OCI-LY1 (cell line): Measurements from ENCODE around the gene HGD.

ENCODE experiments used
- H2AFZ ChIP-seq: fragments of 200-600 bp; sonication (generic), shearing (Covaris generic); 2 replicates; pipeline ENCODE4 v1.6.0; 2014; ENCODE audit warnings: antibody characterized with exemption, mild to moderate bottlenecking, low read length
- H3F3A ChIP-seq: fragments of 200-600 bp; sonication (generic), shearing (Covaris generic); 2 replicates; pipeline ENCODE4 v1.6.0; 2014; ENCODE audit warnings: mild to moderate bottlenecking, antibody characterized with exemption, low read length, moderate library complexity; ENCODE audit not compliant: insufficient read depth
- H3K27ac ChIP-seq: fragments of 200-600 bp; sonication (generic); 2 replicates; pipeline ENCODE4 v1.5.1; 2014; ENCODE audit warnings: low read length, mixed run types, mild to moderate bottlenecking, low read depth; ENCODE audit not compliant: poor library complexity, severe bottlenecking
- H3K27me3 ChIP-seq: fragments of 200-600 bp; sonication (generic); 2 replicates; pipeline ENCODE4 v1.6.0; 2014; ENCODE audit warnings: antibody characterized with exemption, mild to moderate bottlenecking, low read length, moderate library complexity; ENCODE audit not compliant: insufficient read depth
- H3K36me3 ChIP-seq: fragments of 200-600 bp; sonication (generic); 2 replicates; pipeline ENCODE4 v1.6.1; 2014; ENCODE audit warnings: mild to moderate bottlenecking, antibody characterized with exemption, low read length, moderate library complexity, mixed read lengths; ENCODE audit not compliant: insufficient read depth
- H3K4me1 ChIP-seq: fragments of 200-600 bp; sonication (generic); 2 replicates; pipeline ENCODE4 v1.5.1; 2014; ENCODE audit warnings: mild to moderate bottlenecking, low read length, moderate library complexity; ENCODE audit not compliant: insufficient read depth, severe bottlenecking
- H3K4me2 ChIP-seq: fragments of 200-600 bp; sonication (generic), shearing (Covaris generic); 2 replicates; pipeline ENCODE4 v1.6.1; 2014; ENCODE audit warnings: low read length
- H3K4me3 ChIP-seq: fragments of 200-600 bp; sonication (generic); 2 replicates; pipeline ENCODE4 v1.5.1; 2014; ENCODE audit warnings: low read length, low read depth, mild to moderate bottlenecking, mixed read lengths; ENCODE audit not compliant: poor library complexity, severe bottlenecking
- H3K79me2 ChIP-seq: fragments of 200-600 bp; shearing (Covaris generic); 2 replicates; pipeline ENCODE4 v1.6.1; 2016; ENCODE audit warnings: mixed run types, low read length, mixed read lengths; ENCODE audit not compliant: insufficient read depth
- H3K9ac ChIP-seq: fragments of 200-600 bp; sonication (generic), shearing (Covaris generic); 2 replicates; pipeline ENCODE4 v1.6.1; 2014; ENCODE audit warnings: mild to moderate bottlenecking, low read length, mixed read lengths
- H3K9me2 ChIP-seq: fragments of 200-600 bp; sonication (generic), shearing (Covaris generic); 2 replicates; pipeline ENCODE4 v1.6.1; 2014; ENCODE audit warnings: low read depth, mild to moderate bottlenecking, low read length, mixed read lengths
- H3K9me3 ChIP-seq: fragments of 200-600 bp; shearing (Covaris generic); 2 replicates; pipeline ENCODE4 v1.6.1; 2014; ENCODE audit warnings: low read length, mixed read lengths
- H4K20me1 ChIP-seq: fragments of 200-600 bp; sonication (generic), shearing (Covaris generic); 2 replicates; pipeline ENCODE4 v1.6.0; 2016; ENCODE audit warnings: mild to moderate bottlenecking, low read length; ENCODE audit not compliant: insufficient read depth
- EZH2 ChIP-seq: fragments of 200-600 bp; sonication (generic), shearing (Covaris generic); IDR thresholded peaks from 2 replicates; pipeline ENCODE4 v1.8.0; 2017; ENCODE audit warnings: borderline replicate concordance, mixed run types, mild to moderate bottlenecking, antibody characterized with exemption, low read length, moderate library complexity, mixed read lengths
- TF ChIP-seq, protein P1 (sequence below): fragments of 200-600 bp; sonication (generic), shearing (Covaris generic); IDR thresholded peaks from 2 replicates; pipeline ENCODE4 v1.5.1; 2017; ENCODE audit warnings: mild to moderate bottlenecking, antibody characterized with exemption, low read length, moderate library complexity, mixed read lengths

The HGD gene

DNA sequence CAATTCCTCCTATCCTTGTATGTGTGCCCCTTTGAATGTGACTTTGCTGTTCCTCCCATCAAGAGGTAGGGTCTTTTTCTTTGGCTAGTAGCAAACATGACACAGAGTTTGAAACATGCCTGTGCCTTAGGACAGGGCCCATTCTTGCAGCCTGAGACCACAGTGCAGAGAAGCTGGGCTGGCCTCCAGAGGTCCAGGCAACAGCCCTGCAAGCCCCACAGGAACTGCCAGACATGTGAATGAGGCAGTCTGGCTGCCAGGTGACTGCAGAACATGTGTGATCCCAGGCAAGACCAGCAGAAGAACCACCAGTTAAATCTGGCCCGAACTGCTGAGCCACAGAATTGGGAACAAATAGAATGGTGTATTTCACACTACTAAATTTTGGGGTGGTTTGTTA, 1.2 kb upstream of the HGD start:
- H4K20me1 ChIP-seq, result no peaks in the 10 kb centered on the region
- H3K79me2 ChIP-seq, result no peaks in the 10 kb centered on the region
- no peaks in the 10 kb centered on the region for H3K27me3 ChIP-seq
- no peak overlapping the region for H3K27ac ChIP-seq
- H2AFZ ChIP-seq, result no peak overlapping the region
- H3K36me3 ChIP-seq, result no peaks in the 10 kb centered on the region
- no peak overlapping the region for H3K9ac ChIP-seq
- TF ChIP-seq, protein P1, sequence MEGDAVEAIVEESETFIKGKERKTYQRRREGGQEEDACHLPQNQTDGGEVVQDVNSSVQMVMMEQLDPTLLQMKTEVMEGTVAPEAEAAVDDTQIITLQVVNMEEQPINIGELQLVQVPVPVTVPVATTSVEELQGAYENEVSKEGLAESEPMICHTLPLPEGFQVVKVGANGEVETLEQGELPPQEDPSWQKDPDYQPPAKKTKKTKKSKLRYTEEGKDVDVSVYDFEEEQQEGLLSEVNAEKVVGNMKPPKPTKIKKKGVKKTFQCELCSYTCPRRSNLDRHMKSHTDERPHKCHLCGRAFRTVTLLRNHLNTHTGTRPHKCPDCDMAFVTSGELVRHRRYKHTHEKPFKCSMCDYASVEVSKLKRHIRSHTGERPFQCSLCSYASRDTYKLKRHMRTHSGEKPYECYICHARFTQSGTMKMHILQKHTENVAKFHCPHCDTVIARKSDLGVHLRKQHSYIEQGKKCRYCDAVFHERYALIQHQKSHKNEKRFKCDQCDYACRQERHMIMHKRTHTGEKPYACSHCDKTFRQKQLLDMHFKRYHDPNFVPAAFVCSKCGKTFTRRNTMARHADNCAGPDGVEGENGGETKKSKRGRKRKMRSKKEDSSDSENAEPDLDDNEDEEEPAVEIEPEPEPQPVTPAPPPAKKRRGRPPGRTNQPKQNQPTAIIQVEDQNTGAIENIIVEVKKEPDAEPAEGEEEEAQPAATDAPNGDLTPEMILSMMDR, result no peak
- no peak for TF ChIP-seq EZH2
- H3K9me3 ChIP-seq, result no peaks in the 10 kb centered on the region
- peaks cover 19% of the 10 kb centered on the region for H3K4me1 ChIP-seq
- H3K4me3 ChIP-seq, result no peak overlapping the region
- H3K9me2 ChIP-seq, result no peaks in the 10 kb centered on the region
- H3K4me2 ChIP-seq, result no peak overlapping the region
- H3F3A ChIP-seq, result no peaks in the 10 kb centered on the region

GRCh38 chr3:120681506-120682038, 467 bp downstream of the HGD start:
- no peaks in the 10 kb centered on the region for H3K79me2 ChIP-seq
- no peaks in the 10 kb centered on the region for H4K20me1 ChIP-seq
- TF ChIP-seq EZH2, result no peak
- TF ChIP-seq, protein P1, result no peak
- H3K4me3 ChIP-seq, result no peak overlapping the region
- H3K27ac ChIP-seq, result no peak overlapping the region
- H3F3A ChIP-seq, result no peaks in the 10 kb centered on the region
- H2AFZ ChIP-seq, result no peak overlapping the region
- peaks cover 17% of the 10 kb centered on the region for H3K4me1 ChIP-seq
- no peak overlapping the region for H3K4me2 ChIP-seq
- H3K9me3 ChIP-seq, result no peaks in the 10 kb centered on the region
- H3K9me2 ChIP-seq, result no peaks in the 10 kb centered on the region
- no peaks in the 10 kb centered on the region for H3K27me3 ChIP-seq
- H3K36me3 ChIP-seq, result no peaks in the 10 kb centered on the region
- no peak overlapping the region for H3K9ac ChIP-seq

- Histone ChIP-seq H3K79me2 (no peaks in the 10 kb centered on the region), H4K20me1 (no peaks in the 10 kb centered on the region), H3K27ac (no peak overlapping the region), H3K4me3 (no peak overlapping the region), H3F3A (no peaks in the 10 kb centered on the region), H3K4me1 (peaks cover 17% of the 10 kb centered on the region), H3K36me3 (no peaks in the 10 kb centered on the region), H3K4me2 (no peak overlapping the region), H3K9me2 (no peaks in the 10 kb centered on the region), H3K9ac (no peak overlapping the region), H3K9me3 (no peaks in the 10 kb centered on the region), H3K27me3 (no peaks in the 10 kb centered on the region), H2AFZ (no peak overlapping the region)
- TF ChIP-seq, protein P1, result no peak
- no peak for TF ChIP-seq EZH2
Measured at GRCh38 chr3:120681018-120681417, 1.0 kb downstream of the HGD start.
